Measurements from ENCODE around the gene BRCC3. TPM values are rescaled to one million over a fixed set of nuclear protein-coding genes. Genes with fewer than 3 reads are reported as not detected.
A peak's percentile ranks its signal among the peaks of the same experiment; 100 is the strongest.

BRCC3 gene
- total and polyA plus RNA-seq, 2 of the 13 experiments (the other 11 are each of a cell fraction or from before 2014, with no cell fraction given): 19.8 to 24.3 TPM

DNA sequence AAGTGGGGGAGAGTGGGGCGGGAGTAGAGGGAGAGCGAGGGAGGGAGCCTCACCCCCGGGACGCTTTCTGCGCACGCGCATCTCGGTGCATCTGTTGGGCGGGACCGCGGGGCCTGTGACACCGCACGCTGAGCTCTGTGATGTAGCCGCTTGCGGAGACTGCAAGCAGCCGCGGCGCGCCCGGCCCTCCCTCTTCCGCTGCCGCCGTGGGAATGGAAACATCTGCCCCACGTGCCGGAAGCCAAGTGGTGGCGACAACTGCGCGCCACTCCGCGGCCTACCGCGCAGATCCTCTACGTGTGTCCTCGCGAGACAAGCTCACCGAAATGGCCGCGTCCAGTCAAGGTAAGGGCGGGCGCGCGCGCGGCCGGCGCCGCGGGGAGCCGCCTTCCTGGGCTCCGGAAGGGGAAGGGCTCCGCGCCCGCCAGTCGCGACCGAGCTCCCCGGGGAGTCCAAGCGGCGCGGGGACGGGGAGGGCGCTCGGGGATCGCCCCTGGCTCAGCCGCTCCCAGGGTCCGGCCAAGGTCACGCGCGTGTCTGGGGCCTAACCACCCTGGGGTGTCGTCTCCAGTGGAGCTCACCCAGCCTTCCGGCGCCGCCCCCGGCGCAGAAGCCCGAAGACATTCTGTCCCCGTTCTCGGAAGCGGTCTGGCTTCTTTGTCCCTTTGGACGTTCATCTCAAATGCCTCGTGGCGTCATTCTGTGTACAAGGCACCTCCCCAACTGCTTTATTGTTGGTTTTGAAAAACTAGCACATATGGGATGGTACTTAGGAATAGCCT is 44.4 kb upstream of the BRCC3 start, which contains the start of gene FUNDC2 (continued):
- TF ChIP-seq IRX3 (CRISPR knock-in tag; IDR thresholded peaks at IDR 0.05; ENCODE audit: borderline replicate concordance, low read depth) (peak; percentile 29; the same call in 1 of the 2 replicates), ZNF326 (CRISPR knock-in tag; IDR thresholded peaks at IDR 0.05; ENCODE audit: borderline replicate concordance) (no peak), THAP11 (CRISPR knock-in tag; IDR thresholded peaks at IDR 0.05) (peak; percentile 77), ZNF44 (CRISPR knock-in tag; IDR thresholded peaks at IDR 0.05) (no peak), EP300 (IDR thresholded peaks at IDR 0.05; ENCODE audit: low read depth in 2 of 2, low read length in 2 of 2) (no peak), EP300 (CRISPR knock-in tag; IDR thresholded peaks at IDR 0.05; ENCODE audit: borderline replicate concordance) (no peak), GLMP (CRISPR knock-in tag; IDR thresholded peaks at IDR 0.05; ENCODE audit: borderline replicate concordance) (no peak), PHF8 (CRISPR knock-in tag; IDR thresholded peaks at IDR 0.05) (peak; percentile 73), NFYB (CRISPR knock-in tag; IDR thresholded peaks at IDR 0.05) (no peak), ZNF558 (CRISPR knock-in tag; IDR thresholded peaks at IDR 0.05; ENCODE audit: borderline replicate concordance) (no peak; the same call in 1 of the 2 replicates), HNF1B (CRISPR knock-in tag; IDR thresholded peaks at IDR 0.05) (no peak), SP1 (IDR thresholded peaks at IDR 0.05) (no peak), SP1 (CRISPR knock-in tag; IDR thresholded peaks at IDR 0.05) (no peak)
- TF ChIP-seq, protein P1, sequence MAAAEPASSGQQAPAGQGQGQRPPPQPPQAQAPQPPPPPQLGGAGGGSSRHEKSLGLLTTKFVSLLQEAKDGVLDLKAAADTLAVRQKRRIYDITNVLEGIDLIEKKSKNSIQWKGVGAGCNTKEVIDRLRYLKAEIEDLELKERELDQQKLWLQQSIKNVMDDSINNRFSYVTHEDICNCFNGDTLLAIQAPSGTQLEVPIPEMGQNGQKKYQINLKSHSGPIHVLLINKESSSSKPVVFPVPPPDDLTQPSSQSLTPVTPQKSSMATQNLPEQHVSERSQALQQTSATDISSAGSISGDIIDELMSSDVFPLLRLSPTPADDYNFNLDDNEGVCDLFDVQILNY (CRISPR knock-in tag; conservative IDR thresholded peaks at IDR 0.05): no peak
- TF ChIP-seq, protein P2, sequence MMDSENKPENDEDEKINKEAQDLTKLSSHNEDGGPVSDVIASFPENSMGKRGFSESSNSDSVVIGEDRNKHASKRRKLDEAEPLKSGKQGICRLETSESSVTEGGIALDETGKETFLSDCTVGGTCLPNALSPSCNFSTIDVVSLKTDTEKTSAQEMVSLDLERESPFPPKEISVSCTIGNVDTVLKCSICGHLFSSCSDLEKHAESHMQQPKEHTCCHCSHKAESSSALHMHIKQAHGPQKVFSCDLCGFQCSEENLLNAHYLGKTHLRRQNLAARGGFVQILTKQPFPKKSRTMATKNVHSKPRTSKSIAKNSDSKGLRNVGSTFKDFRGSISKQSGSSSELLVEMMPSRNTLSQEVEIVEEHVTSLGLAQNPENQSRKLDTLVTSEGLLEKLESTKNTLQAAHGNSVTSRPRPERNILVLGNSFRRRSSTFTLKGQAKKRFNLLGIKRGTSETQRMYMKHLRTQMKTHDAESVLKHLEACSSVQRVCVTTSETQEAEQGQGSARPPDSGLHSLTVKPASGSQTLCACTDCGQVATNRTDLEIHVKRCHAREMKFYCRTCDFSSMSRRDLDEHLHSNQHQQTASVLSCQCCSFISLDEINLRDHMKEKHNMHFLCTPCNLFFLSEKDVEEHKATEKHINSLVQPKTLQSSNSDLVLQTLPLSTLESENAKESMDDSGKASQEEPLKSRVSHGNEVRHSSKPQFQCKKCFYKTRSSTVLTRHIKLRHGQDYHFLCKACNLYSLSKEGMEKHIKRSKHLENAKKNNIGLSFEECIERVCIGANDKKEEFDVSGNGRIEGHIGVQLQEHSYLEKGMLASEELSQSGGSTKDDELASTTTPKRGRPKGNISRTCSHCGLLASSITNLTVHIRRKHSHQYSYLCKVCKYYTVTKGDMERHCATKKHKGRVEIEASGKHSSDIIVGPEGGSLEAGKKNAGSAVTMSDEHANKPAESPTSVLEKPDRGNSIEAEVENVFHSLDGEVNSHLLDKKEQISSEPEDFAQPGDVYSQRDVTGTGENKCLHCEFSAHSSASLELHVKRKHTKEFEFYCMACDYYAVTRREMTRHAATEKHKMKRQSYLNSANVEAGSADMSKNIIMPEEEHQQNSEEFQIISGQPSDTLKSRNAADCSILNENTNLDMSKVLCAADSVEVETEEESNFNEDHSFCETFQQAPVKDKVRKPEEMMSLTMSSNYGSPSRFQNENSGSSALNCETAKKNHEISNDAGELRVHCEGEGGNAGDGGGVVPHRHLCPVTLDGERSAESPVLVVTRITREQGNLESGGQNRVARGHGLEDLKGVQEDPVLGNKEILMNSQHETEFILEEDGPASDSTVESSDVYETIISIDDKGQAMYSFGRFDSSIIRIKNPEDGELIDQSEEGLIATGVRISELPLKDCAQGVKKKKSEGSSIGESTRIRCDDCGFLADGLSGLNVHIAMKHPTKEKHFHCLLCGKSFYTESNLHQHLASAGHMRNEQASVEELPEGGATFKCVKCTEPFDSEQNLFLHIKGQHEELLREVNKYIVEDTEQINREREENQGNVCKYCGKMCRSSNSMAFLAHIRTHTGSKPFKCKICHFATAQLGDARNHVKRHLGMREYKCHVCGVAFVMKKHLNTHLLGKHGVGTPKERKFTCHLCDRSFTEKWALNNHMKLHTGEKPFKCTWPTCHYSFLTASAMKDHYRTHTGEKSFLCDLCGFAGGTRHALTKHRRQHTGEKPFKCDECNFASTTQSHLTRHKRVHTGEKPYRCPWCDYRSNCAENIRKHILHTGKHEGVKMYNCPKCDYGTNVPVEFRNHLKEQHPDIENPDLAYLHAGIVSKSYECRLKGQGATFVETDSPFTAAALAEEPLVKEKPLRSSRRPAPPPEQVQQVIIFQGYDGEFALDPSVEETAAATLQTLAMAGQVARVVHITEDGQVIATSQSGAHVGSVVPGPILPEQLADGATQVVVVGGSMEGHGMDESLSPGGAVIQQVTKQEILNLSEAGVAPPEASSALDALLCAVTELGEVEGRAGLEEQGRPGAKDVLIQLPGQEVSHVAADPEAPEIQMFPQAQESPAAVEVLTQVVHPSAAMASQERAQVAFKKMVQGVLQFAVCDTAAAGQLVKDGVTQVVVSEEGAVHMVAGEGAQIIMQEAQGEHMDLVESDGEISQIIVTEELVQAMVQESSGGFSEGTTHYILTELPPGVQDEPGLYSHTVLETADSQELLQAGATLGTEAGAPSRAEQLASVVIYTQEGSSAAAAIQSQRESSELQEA (CRISPR knock-in tag; IDR thresholded peaks at IDR 0.05; ENCODE audit: not compliant biosample characterization): no peak
- TF ChIP-seq, protein P3, sequence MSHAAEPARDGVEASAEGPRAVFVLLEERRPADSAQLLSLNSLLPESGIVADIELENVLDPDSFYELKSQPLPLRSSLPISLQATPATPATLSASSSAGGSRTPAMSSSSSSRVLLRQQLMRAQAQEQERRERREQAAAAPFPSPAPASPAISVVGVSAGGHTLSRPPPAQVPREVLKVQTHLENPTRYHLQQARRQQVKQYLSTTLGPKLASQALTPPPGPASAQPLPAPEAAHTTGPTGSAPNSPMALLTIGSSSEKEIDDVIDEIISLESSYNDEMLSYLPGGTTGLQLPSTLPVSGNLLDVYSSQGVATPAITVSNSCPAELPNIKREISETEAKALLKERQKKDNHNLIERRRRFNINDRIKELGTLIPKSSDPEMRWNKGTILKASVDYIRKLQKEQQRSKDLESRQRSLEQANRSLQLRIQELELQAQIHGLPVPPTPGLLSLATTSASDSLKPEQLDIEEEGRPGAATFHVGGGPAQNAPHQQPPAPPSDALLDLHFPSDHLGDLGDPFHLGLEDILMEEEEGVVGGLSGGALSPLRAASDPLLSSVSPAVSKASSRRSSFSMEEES (CRISPR knock-in tag; IDR thresholded peaks at IDR 0.05): no peak

All from HepG2 (cell line).